PC-3 (cell line): Measurements from ENCODE around the gene DSP.

ENCODE experiments used
- CTCF ChIP-seq: fragments of 300-600 bp; sonication (generic); conservative IDR thresholded peaks from 2 replicates; pipeline ENCODE4 v1.5.1; 2017; ENCODE audit warnings: antibody characterized with exemption, low read depth, mild to moderate bottlenecking, low read length
- EZH2phosphoT487 ChIP-seq: fragments of 300-600 bp; sonication (generic); IDR thresholded peaks from 2 replicates; pipeline ENCODE4 v1.6.1; 2018; ENCODE audit warnings: mild to moderate bottlenecking, antibody characterized with exemption, low read length, borderline replicate concordance

GRCh38 chr6:7522873-7523272 lies 18.6 kb upstream of the DSP start:
- TF ChIP-seq CTCF (no peak), EZH2phosphoT487 (no peak)
